ENCODE measurements around the gene THBD.

THBD gene

DNA sequence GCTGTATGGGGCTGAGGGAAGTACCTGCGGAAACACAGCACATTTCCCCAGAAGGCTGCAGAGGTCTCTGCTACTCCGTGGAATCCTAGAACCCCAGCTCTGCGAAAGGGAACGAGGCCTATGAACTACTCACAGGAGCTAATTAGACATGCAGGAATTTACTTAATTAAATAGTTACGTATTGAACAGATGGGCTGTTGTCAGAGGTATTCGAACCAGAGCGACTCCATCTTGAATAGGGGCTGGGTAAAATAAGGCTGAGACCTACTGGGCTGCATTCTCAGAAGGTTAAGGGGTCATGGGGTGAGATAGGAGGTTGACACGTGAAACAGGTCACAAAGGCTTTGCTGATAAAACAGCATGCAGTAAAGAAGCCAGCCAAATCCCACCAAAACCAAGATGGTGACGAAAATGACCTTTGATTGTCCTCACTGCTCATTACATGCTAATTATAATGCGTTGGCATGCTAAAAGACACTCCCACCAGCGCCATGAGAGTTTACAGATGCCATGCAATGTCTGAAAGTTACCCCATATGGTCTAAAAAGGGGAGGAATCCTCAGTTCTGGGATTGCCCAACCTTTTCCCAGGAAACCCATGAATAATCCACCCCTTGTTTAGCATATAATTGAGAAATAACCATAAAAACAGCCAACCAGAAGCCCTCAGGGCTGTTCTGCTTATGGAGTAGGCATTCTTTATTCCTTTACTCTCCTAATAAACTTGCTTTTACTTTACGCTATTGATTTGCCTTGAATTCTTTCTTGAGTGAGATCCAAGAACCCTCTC lies 29.0 kb downstream of the THBD start:
- H3K27me3 Mint-ChIP-seq = no peaks in the 10 kb centered on the region
- no peak overlapping the region for H3K27ac Mint-ChIP-seq
- H3K36me3 Mint-ChIP-seq = no peaks in the 10 kb centered on the region
- H3K9me3 Mint-ChIP-seq = no peaks in the 10 kb centered on the region
- no peak overlapping the region for H3K4me3 Mint-ChIP-seq
- ATAC-seq = no peak
- H3K4me1 Mint-ChIP-seq = no peaks in the 10 kb centered on the region

DNA sequence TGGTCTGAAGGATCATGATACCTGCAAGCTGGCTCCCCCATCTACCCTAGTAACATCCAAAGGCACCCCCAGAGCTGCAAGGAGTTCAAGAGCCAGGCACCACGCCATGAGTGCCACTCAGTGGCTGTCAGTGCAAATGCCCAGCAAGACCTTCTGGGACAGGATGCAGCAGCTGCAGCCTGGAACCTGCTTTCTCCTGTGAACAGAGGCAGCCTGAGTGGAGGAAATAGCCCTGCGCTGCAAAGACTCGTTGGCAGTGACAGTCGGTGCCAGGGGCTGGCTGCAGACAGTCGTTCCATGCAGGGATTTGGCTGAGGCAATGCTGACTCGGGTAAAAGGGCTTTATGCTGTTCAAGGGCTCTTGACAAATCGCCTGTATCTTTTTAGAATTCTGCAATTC lies 30.1 kb downstream of the THBD start:
- Mint-ChIP-seq H3K27me3 (no peaks in the 10 kb centered on the region), H3K36me3 (no peaks in the 10 kb centered on the region), H3K4me3 (no peak overlapping the region), H3K27ac (no peak overlapping the region), H3K4me1 (no peaks in the 10 kb centered on the region), H3K9me3 (no peaks in the 10 kb centered on the region)
- no peak for ATAC-seq

DNA sequence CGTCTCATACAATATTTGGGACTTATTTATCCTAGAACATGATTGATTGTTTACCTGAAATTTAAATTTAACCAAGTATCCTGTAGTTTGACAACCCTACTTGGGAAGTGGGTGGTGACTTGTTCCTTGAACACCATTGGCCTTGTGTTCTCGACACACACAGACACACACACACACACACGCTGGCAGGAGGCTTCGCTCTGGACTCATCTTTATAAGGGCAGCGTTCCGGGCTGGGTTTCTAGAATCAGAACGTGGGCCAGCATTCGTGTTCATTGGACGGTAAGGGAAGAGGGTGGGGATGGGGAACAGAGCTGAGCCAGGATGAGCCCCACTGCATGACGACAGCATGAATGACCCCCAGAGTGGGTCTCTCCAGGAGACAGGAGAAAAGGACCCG lies 30.5 kb downstream of the THBD start:
- Mint-ChIP-seq H3K4me3 (no peak overlapping the region), H3K36me3 (no peaks in the 10 kb centered on the region), H3K4me1 (no peaks in the 10 kb centered on the region), H3K9me3 (no peaks in the 10 kb centered on the region), H3K27ac (no peak overlapping the region), H3K27me3 (no peaks in the 10 kb centered on the region)
- ATAC-seq = no peak

DNA sequence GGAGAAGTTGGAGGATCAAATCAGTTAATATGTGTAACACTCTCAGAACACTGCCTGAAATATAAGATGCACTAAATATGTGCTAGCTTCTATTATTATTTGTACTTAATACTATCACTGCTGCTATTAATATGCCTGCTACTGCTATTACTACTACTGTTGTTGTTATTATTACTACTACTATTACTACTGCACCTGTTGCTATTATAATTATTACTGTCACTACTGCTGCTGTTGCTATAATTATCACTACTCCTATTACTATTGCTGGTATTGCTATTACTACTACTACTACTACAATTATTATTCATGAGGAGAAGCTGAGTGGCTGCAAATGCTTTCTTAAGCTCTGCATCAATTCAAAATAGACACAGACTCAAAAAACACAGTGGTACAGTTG lies 31.0 kb downstream of the THBD start:
- Mint-ChIP-seq H3K36me3 (no peaks in the 10 kb centered on the region), H3K27ac (no peak overlapping the region), H3K9me3 (no peaks in the 10 kb centered on the region), H3K4me1 (no peaks in the 10 kb centered on the region), H3K4me3 (no peak overlapping the region), H3K27me3 (no peaks in the 10 kb centered on the region)
- ATAC-seq = no peak

DNA sequence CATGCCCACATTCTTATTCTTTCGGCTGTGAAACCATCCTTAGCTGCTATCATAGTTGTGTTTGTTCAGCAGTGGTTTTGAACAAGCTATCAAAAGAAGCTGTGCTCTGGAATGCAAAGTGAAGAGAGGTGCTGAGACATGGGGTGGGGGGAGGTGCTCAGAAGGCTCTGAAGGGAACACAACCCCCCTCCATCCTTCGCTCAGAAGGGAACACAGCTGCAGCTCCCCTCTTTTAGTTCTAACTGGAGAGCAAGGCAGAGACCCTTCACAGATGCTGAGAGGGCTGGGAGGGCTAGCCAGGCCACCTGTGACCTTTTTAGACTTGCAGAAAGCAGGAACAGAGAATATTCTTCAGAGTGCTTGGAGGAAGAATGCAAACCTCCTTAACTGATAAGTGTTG lies 32.0 kb downstream of the THBD start:
- no peak overlapping the region for H3K4me3 Mint-ChIP-seq
- no peaks in the 10 kb centered on the region for H3K36me3 Mint-ChIP-seq
- ATAC-seq = no peak
- no peak overlapping the region for H3K27ac Mint-ChIP-seq
- H3K4me1 Mint-ChIP-seq = no peaks in the 10 kb centered on the region
- H3K9me3 Mint-ChIP-seq = no peaks in the 10 kb centered on the region
- H3K27me3 Mint-ChIP-seq = no peaks in the 10 kb centered on the region

DNA sequence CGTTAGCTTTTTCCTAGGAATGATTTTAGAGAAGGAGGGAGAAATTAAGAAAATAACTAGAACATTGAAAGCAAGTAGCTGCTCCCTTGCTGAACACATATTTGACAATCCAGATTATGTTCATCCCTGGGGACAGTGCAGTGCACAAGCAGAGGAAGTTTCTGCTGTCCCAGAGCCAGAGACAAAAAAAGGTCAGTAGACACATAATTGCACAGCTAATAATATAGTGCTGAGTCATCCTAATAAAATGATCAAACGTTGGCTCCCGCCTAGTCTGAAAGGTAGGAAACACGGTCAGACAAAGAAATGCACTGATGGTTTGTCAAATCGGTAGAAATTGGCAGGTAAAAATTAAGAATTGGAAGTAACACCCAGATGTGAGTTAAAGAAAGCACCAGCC lies 36.0 kb downstream of the THBD start:
- Mint-ChIP-seq H3K27ac (no peak overlapping the region), H3K9me3 (no peaks in the 10 kb centered on the region), H3K4me3 (no peak overlapping the region), H3K27me3 (no peaks in the 10 kb centered on the region), H3K4me1 (no peaks in the 10 kb centered on the region), H3K36me3 (no peaks in the 10 kb centered on the region)
- no peak for ATAC-seq

DNA sequence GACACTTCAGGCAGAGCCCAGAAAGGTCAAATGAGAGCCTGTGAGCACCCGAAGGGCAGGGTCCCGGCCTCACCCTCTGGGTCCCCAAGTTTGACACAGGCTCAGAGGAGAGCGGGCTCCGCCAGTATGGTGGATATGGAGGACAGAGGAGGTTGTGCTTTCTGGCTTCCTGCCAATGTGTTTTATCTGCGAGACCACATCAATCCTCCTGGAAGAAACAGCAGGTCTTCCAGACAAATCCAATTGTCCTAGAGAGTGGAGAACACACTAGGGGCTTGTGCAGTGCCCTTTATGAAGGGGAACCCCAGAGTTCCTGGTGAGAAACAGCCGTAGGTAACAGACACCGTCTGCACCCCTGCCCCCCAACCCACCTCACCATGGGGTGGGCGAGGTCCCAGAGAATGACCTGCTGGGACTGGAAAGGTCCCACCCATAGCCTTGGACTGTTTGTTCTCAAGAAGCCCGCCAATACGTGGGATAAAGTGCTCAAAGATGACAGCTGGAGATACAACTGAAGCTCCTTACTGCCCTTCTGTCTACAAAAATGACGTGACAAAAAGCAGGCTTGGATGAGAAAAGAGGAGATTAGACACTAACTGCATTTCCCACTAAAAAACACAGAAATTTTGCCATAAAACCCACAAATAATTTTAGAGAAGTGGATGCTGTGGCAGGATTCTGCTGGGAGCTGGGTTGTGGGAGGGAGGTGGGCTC lies 38.3 kb downstream of the THBD start:
- H3K27ac Mint-ChIP-seq = no peak overlapping the region
- no peaks in the 10 kb centered on the region for H3K27me3 Mint-ChIP-seq
- H3K4me3 Mint-ChIP-seq = no peak overlapping the region
- ATAC-seq = no peak
- no peaks in the 10 kb centered on the region for H3K9me3 Mint-ChIP-seq
- no peaks in the 10 kb centered on the region for H3K36me3 Mint-ChIP-seq
- H3K4me1 Mint-ChIP-seq = no peaks in the 10 kb centered on the region

DNA sequence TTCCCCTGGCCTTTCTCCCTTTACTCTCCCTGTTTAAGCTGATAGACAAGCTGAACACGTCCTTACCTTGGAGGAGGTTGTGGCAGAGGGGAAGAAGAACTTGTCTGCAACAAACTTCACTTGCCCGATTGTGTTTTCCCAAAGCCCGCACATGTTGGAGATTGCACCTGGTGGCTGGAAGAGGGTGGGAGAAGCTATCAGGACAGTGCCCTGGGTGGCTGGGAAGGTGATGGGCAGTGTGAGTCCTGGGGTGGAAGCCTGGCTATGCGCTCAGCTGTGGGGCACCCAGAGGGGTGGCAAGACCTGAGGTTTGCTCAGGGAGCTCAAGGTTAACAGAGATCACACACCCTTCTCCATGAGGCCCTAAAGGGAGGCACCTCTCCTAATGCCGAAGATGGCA lies 39.4 kb downstream of the THBD start:
- no peaks in the 10 kb centered on the region for H3K9me3 Mint-ChIP-seq
- no peak for ATAC-seq
- H3K36me3 Mint-ChIP-seq = no peaks in the 10 kb centered on the region
- no peak overlapping the region for H3K4me3 Mint-ChIP-seq
- H3K4me1 Mint-ChIP-seq = no peaks in the 10 kb centered on the region
- H3K27ac Mint-ChIP-seq = no peak overlapping the region
- H3K27me3 Mint-ChIP-seq = no peaks in the 10 kb centered on the region

DNA sequence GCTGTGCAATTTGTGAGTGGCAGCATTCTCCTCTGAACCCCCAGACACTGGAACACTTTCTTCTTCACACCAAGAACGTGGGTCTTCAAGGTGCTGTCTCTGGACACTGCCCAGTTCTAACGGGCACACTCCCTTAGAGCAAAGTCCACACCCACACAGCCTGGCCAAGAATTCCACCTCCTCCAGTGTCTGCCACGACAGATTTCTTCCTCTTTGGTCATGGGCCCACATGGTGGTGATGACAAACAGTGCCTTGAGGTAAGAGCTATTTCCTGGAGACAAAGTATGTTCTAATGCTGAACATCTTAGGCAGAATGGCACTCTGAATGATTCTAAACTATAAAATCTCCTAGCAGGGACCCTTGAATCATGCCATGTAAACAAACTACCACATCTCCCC lies 39.8 kb downstream of the THBD start:
- Mint-ChIP-seq H3K27me3 (no peaks in the 10 kb centered on the region), H3K4me3 (no peak overlapping the region), H3K36me3 (no peaks in the 10 kb centered on the region), H3K4me1 (no peaks in the 10 kb centered on the region), H3K9me3 (no peaks in the 10 kb centered on the region), H3K27ac (no peak overlapping the region)
- no peak for ATAC-seq

DNA sequence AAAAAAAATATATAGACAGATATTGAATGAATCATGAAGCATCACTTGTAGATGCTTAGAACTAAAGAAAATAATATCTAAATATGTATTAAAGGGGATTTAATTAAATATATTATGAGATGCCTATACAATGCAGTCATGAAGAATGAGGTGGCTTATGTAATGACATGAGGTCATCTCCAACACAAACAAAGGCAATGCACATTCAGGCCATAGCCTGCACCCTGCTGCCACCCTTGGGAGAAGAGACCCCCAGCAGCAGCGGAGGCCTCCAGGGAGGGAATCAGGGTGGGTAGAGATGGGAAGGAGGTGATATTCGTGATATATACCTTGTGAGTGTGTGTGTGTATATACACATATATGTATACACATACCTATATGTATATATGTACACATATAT lies 40.8 kb downstream of the THBD start:
- ATAC-seq = no peak
- Mint-ChIP-seq H3K9me3 (no peaks in the 10 kb centered on the region), H3K27ac (no peak overlapping the region), H3K27me3 (no peaks in the 10 kb centered on the region), H3K36me3 (no peaks in the 10 kb centered on the region), H3K4me3 (no peak overlapping the region), H3K4me1 (no peaks in the 10 kb centered on the region)

DNA sequence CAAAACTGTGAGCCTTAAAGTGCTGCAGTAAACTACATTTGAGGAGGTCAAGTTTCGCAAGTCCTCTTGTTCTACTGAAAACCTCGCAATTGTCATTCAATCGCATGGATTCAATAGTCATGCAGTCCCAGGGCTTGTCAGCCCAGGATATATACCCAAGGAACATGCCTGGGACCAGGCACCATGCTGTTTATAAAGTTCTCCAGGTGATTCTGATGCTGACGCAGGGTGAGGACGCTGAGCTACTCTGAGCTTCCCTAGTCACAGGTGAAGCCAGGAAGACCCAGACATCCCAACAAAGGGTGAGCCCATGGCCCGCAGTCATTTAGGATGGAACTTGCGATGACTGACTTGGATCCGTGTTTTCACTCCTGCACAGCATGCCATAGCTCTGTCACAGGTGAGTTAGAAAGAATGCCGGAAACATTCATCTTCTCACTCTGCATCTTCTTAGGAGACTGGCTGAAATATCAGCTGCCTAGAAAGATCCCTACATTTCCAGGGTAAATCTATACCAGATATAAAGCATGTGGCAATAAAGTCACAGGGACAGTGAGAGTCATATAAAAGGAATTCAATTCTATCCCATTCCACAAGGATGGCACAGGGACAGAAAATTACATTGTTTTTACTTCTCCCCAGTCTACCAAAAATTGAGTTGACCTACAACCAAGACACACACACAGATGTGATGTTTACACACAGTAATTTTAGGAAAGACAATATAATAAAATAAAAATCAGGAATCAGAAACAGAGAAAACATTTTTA lies 41.4 kb downstream of the THBD start:
- no peaks in the 10 kb centered on the region for H3K27me3 Mint-ChIP-seq
- H3K36me3 Mint-ChIP-seq = no peaks in the 10 kb centered on the region
- H3K27ac Mint-ChIP-seq = no peak overlapping the region
- H3K4me3 Mint-ChIP-seq = no peak overlapping the region
- no peaks in the 10 kb centered on the region for H3K4me1 Mint-ChIP-seq
- no peak for ATAC-seq
- H3K9me3 Mint-ChIP-seq = no peaks in the 10 kb centered on the region

DNA sequence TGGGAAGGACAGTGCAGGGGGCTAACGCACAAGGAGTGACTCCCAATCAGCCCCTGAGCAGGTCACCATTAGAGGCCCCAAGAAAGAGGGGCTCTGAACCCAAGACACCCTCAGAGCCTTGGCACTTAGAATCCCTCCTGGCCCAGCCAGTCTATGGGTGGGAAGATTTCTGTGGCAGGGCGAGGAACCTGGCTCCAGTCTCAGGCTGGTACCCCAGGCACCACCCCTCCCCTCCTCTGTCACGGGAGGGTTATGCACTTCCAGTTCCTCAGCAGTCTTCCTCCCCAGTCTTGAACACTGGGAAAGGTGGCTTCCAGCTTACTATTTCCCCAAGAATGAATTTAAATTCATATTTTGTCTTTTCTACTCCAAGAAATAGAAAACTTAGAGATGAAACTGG lies 42.0 kb downstream of the THBD start:
- Mint-ChIP-seq H3K9me3 (no peaks in the 10 kb centered on the region), H3K36me3 (no peaks in the 10 kb centered on the region), H3K27me3 (no peaks in the 10 kb centered on the region), H3K27ac (no peak overlapping the region), H3K4me3 (no peak overlapping the region), H3K4me1 (no peaks in the 10 kb centered on the region)
- ATAC-seq = no peak

DNA sequence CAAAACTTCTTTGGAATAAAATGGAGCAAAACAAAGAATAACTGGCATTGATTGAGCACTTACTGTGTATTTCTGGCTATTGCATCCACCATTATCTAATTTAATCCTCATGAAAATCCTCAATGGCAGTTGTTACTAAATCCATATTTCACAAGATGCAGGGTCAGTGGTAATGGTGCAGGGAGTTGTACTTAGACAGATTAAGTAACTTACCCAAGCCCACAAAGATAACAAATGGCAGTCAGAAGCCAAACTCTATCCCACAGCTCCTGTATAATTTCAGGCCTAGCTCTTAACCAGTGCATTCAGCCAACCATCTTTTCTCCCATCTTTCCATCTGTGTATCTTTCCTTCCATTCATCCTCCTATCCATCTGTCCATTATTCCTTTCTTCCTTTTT lies 43.7 kb downstream of the THBD start:
- no peak overlapping the region for H3K4me3 Mint-ChIP-seq
- H3K36me3 Mint-ChIP-seq = no peaks in the 10 kb centered on the region
- no peak overlapping the region for H3K27ac Mint-ChIP-seq
- H3K27me3 Mint-ChIP-seq = no peaks in the 10 kb centered on the region
- no peaks in the 10 kb centered on the region for H3K4me1 Mint-ChIP-seq
- no peak for ATAC-seq
- H3K9me3 Mint-ChIP-seq = no peaks in the 10 kb centered on the region

DNA sequence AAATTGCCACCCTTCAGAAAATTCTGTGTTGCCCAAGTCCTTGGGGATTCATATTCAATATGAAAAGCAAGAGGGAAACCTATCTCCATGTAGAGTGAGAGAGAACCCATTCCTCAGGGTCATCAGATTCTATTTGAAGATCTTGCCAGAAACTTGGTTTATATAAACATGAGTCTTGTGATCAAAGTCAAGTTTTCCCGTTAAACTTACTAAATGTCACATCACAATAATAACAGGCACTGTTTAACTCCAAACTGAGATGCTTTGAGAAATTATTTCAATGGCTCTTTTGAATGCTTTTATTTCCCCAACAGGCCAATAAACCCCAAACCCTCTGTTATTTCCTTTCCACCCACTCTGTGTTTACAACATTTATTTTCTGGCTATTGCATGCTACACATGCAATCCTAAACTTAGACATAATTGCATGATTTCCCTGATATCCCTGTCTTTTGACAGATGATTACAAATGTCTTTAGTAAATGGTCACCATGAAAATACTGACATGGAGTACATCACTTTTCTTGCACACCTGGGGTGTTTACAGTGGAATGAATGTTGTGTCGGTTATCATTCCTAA lies 45.5 kb downstream of the THBD start:
- Mint-ChIP-seq H3K9me3 (no peaks in the 10 kb centered on the region), H3K27me3 (no peaks in the 10 kb centered on the region), H3K27ac (no peak overlapping the region), H3K4me1 (no peaks in the 10 kb centered on the region), H3K36me3 (no peaks in the 10 kb centered on the region), H3K4me3 (no peak overlapping the region)
- no peak for ATAC-seq

DNA sequence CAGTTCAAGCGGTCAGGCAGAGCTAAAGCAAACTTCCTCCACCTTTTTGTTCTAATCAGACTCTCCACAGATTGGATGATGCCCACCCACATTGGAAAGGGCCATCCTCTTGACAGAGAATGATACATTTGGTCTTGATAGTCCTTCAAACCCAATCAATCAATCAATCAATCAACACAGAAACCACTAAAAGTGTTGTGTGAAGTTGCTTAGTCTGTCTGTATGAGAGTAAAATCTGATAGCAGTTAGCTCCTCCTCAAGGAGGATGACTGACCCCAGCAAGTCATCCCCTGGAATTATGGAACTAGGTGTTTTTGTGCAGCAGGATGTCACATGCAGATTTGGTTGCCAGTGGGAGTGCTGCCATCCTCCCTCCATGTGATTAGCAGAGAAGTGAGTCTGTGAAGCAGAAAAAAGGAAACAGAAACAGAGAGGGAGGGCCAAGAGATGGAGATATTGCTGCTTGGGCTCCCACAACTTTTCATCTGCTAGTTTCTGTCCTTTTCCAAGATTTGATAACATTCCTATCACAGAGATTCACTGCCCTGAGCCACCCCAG lies 46.3 kb downstream of the THBD start:
- no peaks in the 10 kb centered on the region for H3K9me3 Mint-ChIP-seq

More for the DNA sequence above, 46.3 kb downstream of the THBD start:
- Mint-ChIP-seq H3K4me1 (no peaks in the 10 kb centered on the region), H3K27ac (no peak overlapping the region), H3K4me3 (no peak overlapping the region), H3K27me3 (no peaks in the 10 kb centered on the region), H3K36me3 (no peaks in the 10 kb centered on the region)
- no peak for ATAC-seq

Data from stimulated activated memory B cell treated with anti-CD40 and anti-IgM and Interleukin-4, amounts not matched to agents 10 μg/mL and 1 μg/mL and 100 μg/mL, for 72 hours (primary cell).